Measurements from ENCODE around the gene HEPN1.

GRCh38 chr11:124899383-124900145 lies 19.5 kb upstream of the HEPN1 start:
- peak; percentile 37 to 40 for TF ChIP-seq CTCF (IDR thresholded peaks at IDR 0.05; ENCODE audit: extremely low read depth in 1 of 2, insufficient read depth in 1 of 2, low read depth in 1 of 2, low read length in 2 of 2)
- TF ChIP-seq POLR2A (IDR thresholded peaks at IDR 0.05; ENCODE audit: low read depth, low read length) = peak; percentile 16
- TF ChIP-seq MAX (IDR thresholded peaks at IDR 0.05; ENCODE audit: insufficient read depth, insufficient read length) = no peak
- TF ChIP-seq EZH2 (IDR thresholded peaks at IDR 0.05; ENCODE audit: borderline replicate concordance, low read depth, low read length, severe bottlenecking) = no peak
- TF ChIP-seq POLR2AphosphoS5 (IDR thresholded peaks at IDR 0.05; ENCODE audit: insufficient read depth, low read depth, low read length) = no peak
- no peak for TF ChIP-seq JUN (IDR thresholded peaks at IDR 0.05; ENCODE audit: borderline replicate concordance, insufficient read depth, insufficient read length, low read depth)
- no peak for TF ChIP-seq MYC (IDR thresholded peaks at IDR 0.05; ENCODE audit: low read depth, low read length)
- TF ChIP-seq FOS (IDR thresholded peaks at IDR 0.05; ENCODE audit: borderline replicate concordance, insufficient read depth, low read length) = no peak

Measured in endothelial cell of umbilical vein (primary cell).